Mesodermal cell (in vitro differentiated cells): Measurements from ENCODE around the gene CRK.
"Not testable (repeated sequence)": the region's sequence is repeated elsewhere in the genome, so short reads cannot be mapped to it uniquely, and the experiment has no call there.

ENCODE experiments used
- H3K27ac ChIP-seq: 2 replicates; pipeline ENCODE4 v1.7.0; 2013; ENCODE audit warnings: mild to moderate bottlenecking, low read depth, low read length, moderate library complexity; ENCODE audit not compliant: severe bottlenecking
- H3K36me3 ChIP-seq: 2 replicates; pipeline ENCODE4 v1.7.1; 2013; ENCODE audit warnings: mild to moderate bottlenecking, low read length, moderate library complexity; ENCODE audit not compliant: control insufficient read depth, insufficient read depth
- H3K4me1 ChIP-seq: one replicate; pipeline ENCODE4 v1.7.1; 2013; ENCODE audit warnings: mild to moderate bottlenecking, low read length; ENCODE audit not compliant: insufficient read depth, control insufficient read depth, poor library complexity, severe bottlenecking
- H3K4me3 ChIP-seq: 2 replicates; pipeline ENCODE4 v1.7.0; 2013; ENCODE audit warnings: low read length, control low read depth, mild to moderate bottlenecking; ENCODE audit not compliant: insufficient read depth, poor library complexity, severe bottlenecking; ENCODE audit errors: extremely low read depth
- H3K9me3 ChIP-seq: 2 replicates; pipeline ENCODE4 v1.7.1; 2013; ENCODE audit warnings: mild to moderate bottlenecking, low read length, moderate library complexity; ENCODE audit not compliant: control insufficient read depth
- WGBS, 2 experiments: methylation state at CpG; one replicate each; pipeline ENCODE4 v1.1.5; 2013; ENCODE audit warnings: missing lambda C conversion rate in 2 of 2; ENCODE audit not compliant: insufficient coverage in 2 of 2; 5-methylcytosine and 5-hydroxymethylcytosine counted together

Gene CRK

DNA sequence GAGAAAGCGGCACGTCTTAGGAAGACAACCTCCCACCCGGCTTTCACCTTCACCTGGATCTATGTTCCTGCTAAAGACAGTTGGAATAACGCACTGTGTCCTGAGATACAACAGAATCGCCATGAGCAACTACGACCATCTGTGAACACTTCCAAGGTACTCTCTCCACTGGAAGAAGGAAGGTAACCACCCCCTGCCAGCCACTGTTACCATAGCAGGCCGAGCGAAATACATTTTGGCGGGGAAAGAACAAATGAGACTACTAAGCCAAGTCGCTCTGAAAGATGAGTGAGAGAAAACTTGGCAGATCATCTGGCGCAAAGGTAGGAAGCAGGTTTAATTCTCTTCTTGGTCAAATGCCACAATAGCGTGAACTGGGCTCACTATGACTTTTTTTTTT lies 9.8 kb downstream of the CRK start:
- H3K4me3 ChIP-seq: no peak overlapping the region
- peaks cover 7% of the 10 kb centered on the region for H3K4me1 ChIP-seq
- no peak overlapping the region for H3K27ac ChIP-seq
- no peaks in the 10 kb centered on the region for H3K9me3 ChIP-seq
- H3K36me3 ChIP-seq: peaks cover 86% of the 10 kb centered on the region
- 94 to 97% methylated on average over 11 to 12 of the region's 12 CpGs for WGBS, 2 experiments

DNA sequence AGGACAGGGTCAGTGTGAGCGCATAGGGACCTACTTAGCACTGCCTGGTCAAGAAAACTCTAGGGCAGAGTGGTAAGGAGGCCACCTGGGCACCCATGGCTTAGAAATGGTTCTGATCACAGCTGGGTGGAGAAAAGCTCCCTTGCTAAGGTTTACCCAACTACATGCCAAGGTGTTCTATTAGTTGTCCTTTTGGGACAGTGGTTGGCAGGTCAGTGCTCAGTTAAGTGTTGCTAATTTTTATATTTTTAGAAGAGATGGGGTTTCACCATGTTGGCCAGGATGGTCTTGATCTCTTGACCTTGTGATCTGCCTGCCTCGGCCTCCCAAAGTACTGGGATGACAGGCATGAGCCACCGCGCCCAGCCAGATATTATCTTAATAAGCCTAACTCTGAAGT lies 10.3 kb downstream of the CRK start:
- 95 to 98% methylated on average over 4 of the region's 4 CpGs for WGBS, 2 experiments
- H3K4me1 ChIP-seq, H3K27ac ChIP-seq, H3K9me3 ChIP-seq, H3K4me3 ChIP-seq: not testable (repeated sequence)
- peaks cover 86% of the 10 kb centered on the region for H3K36me3 ChIP-seq

DNA sequence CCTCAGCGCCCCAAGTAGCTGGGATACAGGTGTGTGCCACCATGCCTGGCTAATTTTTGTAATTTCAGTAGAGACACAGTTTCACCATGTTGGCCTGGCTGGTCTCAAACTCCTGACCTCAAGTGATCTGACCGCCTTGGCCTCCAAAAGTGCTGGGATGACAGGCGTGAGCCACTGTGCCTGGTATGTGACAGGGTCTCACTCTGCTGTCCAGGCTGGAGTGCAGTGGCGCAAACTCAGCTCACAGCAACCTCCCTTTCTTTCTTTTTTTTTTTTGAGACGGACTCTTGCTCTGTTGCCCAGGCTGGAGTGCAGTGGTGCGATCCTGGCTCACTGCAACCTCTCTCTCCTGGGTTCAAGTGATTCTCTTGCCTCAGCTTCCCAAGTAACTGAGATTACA lies 13.3 kb downstream of the CRK start:
- H3K9me3 ChIP-seq, H3K4me3 ChIP-seq, H3K27ac ChIP-seq: not testable (repeated sequence)
- 100% methylated on average over 3 to 6 of the region's 6 CpGs for WGBS, 2 experiments
- Histone ChIP-seq H3K36me3 (peaks cover 75% of the 10 kb centered on the region), H3K4me1 (peaks cover 17% of the 10 kb centered on the region)

DNA sequence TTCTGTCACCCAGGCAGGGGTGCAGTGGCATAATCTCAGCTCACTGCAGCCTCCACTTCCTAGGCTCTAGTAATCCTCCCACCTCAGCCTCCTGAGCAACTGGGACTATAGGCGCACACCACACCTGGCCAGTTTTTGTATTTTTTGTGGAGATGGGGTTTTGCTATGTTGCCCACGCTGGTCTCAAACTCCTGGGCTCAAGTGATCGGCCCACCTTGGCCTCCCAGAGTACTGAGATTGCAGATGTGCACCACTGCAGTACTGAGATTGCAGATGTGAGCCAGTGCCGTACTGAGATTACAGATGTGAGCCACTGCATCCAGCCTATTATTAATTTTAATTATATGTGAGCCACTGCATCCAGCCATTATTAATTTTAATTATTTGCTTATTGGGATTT lies 13.8 kb downstream of the CRK start:
- no peak overlapping the region for H3K27ac ChIP-seq
- no peaks in the 10 kb centered on the region for H3K9me3 ChIP-seq
- peaks cover 14% of the 10 kb centered on the region for H3K4me1 ChIP-seq
- WGBS, 2 experiments: 83 to 93% methylated on average over 1 to 3 of the region's 4 CpGs
- H3K4me3 ChIP-seq: no peak overlapping the region
- H3K36me3 ChIP-seq: peaks cover 77% of the 10 kb centered on the region

DNA sequence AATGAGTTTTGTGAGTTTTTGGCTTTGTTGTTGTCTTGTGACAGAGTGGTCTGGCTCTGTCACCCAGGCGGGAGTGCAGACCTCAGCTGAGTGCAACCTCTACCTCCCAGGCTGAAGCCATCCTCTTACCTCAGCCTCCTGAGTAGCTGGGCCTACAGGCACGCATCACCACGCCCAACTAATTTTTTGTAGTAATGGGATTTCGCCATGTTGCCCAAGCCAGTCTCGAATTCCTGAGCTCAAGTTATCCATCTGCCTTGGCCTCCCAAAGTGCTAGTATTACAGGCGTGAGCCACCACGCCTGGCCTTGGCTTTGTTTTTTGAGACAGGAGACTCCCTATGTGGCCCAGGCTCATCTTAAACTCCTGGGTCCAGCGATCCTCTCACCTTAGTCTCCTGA lies 15.1 kb downstream of the CRK start:
- peak overlapping the region; percentile 13 for H3K27ac ChIP-seq
- peaks cover 79% of the 10 kb centered on the region for H3K36me3 ChIP-seq
- H3K4me1 ChIP-seq: peaks cover 14% of the 10 kb centered on the region
- no peaks in the 10 kb centered on the region for H3K9me3 ChIP-seq
- H3K4me3 ChIP-seq: no peak overlapping the region
- WGBS, 2 experiments: 93 to 97% methylated on average over 7 to 8 of the region's 8 CpGs

DNA sequence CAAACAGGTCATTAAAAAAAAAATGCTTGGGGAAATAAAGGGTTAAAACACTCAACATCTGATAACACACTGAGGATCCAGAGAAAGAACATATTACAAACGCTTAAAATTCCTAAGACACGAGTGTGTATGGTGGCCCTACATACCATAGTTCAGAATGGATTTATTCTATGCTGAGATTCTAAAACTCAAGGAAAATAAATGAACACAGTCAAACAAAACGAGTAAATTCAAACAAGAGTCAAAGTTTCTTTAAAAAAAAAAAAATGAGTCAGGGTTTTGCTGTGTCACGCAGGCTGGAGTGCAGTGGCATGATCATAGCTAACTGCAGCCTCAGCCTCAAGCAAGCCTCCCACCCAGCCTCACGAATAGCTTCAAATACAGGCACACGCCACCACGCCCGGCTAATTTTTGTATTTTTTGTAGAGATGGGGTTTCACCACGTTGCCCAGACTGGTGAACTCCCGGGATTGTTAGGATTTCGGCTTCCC lies 17.4 kb downstream of the CRK start:
- no peak overlapping the region for H3K4me3 ChIP-seq
- peak overlapping the region; percentile 94 for H3K27ac ChIP-seq
- H3K4me1 ChIP-seq: peaks cover 21% of the 10 kb centered on the region
- WGBS, 2 experiments: 93 to 94% methylated on average over 7 to 8 of the region's 11 CpGs
- no peaks in the 10 kb centered on the region for H3K9me3 ChIP-seq
- peaks cover 82% of the 10 kb centered on the region for H3K36me3 ChIP-seq

DNA sequence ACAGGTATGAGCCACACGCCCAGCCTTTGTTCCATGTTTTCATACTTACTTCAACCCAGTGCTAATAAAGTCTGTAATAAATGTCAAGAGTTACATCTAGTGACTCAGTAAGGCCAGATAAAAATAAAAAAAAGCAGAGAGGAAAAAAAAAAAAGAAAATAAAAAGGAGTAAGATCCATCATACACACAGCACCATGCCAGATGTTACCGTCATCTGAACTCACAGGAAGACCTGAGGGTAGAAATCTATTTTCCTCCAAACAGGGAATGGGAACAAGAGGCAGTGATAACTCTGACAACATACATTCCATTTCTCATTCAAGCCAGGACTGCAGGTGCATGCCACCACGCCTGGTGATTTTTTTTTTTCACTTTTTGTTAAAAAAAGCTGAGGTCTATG lies 20.7 kb downstream of the CRK start:
- Histone ChIP-seq H3K36me3 (peaks cover 82% of the 10 kb centered on the region), H3K4me1 (peaks cover 21% of the 10 kb centered on the region), H3K9me3 (no peaks in the 10 kb centered on the region), H3K27ac (no peak overlapping the region), H3K4me3 (no peak overlapping the region)
- 80 to 100% methylated on average over 1 to 2 of the region's 3 CpGs for WGBS, 2 experiments

DNA sequence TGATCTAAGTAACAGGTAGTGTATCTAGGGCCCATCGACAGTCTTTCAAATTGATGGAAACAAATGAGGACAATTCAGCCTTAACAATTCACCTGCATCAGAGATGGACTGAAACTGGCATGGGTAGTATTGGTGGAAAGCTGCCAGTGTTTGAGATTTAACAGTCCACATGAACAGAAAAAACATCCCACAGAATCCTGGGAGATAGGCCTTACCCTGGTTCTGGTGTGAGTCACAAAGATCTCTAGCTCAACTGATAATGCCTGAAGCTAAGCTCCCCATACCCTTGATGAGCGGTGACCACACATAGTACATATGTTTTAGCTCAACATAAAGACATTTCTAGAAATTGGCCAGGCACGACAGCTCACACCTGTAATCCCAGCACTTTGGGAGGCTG lies 21.9 kb downstream of the CRK start:
- H3K4me1 ChIP-seq: peaks cover 18% of the 10 kb centered on the region
- H3K27ac ChIP-seq: no peak overlapping the region
- H3K9me3 ChIP-seq: no peaks in the 10 kb centered on the region
- H3K36me3 ChIP-seq: peaks cover 86% of the 10 kb centered on the region
- no peak overlapping the region for H3K4me3 ChIP-seq
- WGBS, 2 experiments: 100% methylated on average over 2 to 3 of the region's 3 CpGs

DNA sequence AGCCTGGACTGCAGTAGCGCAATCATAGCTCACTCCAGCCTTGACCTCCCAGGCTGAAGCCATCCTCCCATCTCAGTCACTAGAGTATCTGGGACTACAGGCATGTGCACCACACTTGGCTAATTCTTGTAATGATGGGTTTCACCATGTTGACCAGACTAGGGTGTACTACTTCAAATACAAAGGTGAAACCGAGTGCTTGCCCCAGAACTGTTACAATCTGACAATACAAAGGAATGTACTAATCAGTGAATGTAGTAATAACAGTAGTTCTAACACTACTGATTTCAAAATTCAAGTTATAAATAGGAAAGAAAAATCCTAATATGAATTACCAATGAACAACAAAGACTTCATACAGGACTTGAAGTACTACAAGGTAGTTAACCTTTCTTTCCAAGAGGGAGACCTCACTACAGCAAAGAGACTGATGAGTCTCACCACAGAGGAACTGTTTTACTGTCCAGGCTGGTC lies 24.4 kb downstream of the CRK start:
- WGBS, 2 experiments: 83 to 86% methylated on average over 1 to 2 of the region's 2 CpGs
- Histone ChIP-seq H3K4me1 (peaks cover 7% of the 10 kb centered on the region), H3K9me3 (no peaks in the 10 kb centered on the region), H3K27ac (no peak overlapping the region), H3K36me3 (peaks cover 88% of the 10 kb centered on the region), H3K4me3 (no peak overlapping the region)

DNA sequence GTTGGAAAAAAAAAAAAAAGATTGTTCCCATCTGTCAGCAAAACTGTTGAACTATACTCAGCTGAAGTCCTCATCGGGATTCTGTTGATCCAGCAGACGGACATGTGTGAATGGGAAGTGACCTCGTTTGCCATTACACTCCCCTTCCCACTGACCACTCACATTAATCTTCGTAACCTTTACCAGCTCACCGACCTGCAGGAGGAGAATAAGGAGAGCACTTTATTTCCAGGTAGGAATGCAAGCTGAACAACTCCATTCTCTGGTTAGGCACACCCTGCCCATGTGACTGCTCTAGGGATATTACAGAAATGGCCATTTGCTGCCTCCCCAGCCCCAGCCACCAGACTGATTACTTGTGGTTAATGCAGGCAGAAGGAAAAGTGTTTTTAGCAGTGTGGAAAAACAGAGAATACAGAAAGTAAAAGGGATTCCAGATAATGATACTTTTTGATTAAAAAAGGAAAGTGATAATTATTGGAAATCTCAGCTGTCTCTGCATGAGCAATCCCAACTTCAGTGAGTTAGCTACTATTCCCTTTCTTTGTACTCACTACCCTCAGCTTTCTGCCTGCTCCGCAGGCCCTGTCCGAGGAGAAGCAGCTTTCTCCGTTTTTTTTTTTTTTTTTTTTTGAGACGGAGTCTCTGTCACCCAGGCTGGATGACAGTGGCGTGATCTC lies 32.4 kb downstream of the CRK start:
- 92 to 100% methylated on average over 2 to 8 of the region's 10 CpGs for WGBS, 2 experiments
- Histone ChIP-seq H3K9me3 (no peaks in the 10 kb centered on the region), H3K36me3 (peaks cover 70% of the 10 kb centered on the region), H3K4me3 (no peak overlapping the region), H3K27ac (peak overlapping the region; percentile 41), H3K4me1 (peaks cover 14% of the 10 kb centered on the region)

DNA sequence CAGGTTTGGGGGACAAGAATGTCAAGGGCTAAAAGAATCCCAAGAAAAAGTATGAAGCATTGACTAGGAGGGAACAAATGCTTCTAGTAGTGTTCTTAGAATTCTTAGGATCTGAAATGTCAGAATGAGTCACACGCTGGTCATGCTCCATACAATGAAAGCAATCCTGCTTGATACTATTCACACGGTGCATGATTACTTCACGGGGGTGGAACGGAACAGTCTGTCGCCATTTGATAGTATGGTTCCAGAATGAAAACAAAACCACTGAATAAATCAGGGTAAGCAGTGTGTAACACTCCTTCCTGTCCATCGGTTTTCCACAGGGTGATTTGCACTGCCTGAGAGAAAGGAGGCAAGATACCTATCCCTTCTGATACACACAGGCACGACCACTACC lies 33.1 kb downstream of the CRK start:
- WGBS, 2 experiments: 90 to 94% methylated on average over 4 to 6 of the region's 7 CpGs
- peaks cover 65% of the 10 kb centered on the region for H3K36me3 ChIP-seq
- H3K27ac ChIP-seq: peak overlapping the region; percentile 53
- H3K9me3 ChIP-seq: no peaks in the 10 kb centered on the region
- H3K4me3 ChIP-seq: no peak overlapping the region
- peaks cover 14% of the 10 kb centered on the region for H3K4me1 ChIP-seq
